HepG2 (cell line): ENCODE data around the gene FCER1G. TPM values are rescaled to one million over a fixed set of nuclear protein-coding genes. Genes with fewer than 3 reads are reported as not detected.

Source experiments
- CREB1 ChIP-seq, 2 experiments: fragments of 450-650 bp in 1 of 2; IDR thresholded peaks; 2 replicates each; pipeline ENCODE4 v1.6.1; 2016 to 2017; ENCODE audit warnings: control low read depth in 1 of 2, mild to moderate bottlenecking in 1 of 2, missing compliant biosample characterization in 1 of 2, missing genetic modification characterization in 1 of 2
- ESRRA ChIP-seq: sonication (generic); formaldehyde crosslinking; IDR thresholded peaks from 2 replicates; pipeline ENCODE4 v1.5.1; 2020; ENCODE audit warnings: mild to moderate bottlenecking, low read depth, missing genetic modification reagents
- HNRNPUL1 ChIP-seq: fragments of 200-400 bp; formaldehyde crosslinking; IDR thresholded peaks from 2 replicates; pipeline ENCODE4 v1.6.1; 2017; ENCODE audit warnings: low read depth, mild to moderate bottlenecking, low read length, moderate library complexity
- KAT7 ChIP-seq: IDR thresholded peaks from 2 replicates; pipeline ENCODE4 v1.6.1; 2018; ENCODE audit warnings: borderline replicate concordance, missing compliant biosample characterization
- MLLT10 ChIP-seq: sonication (generic); formaldehyde crosslinking; IDR thresholded peaks from 2 replicates; pipeline ENCODE4 v1.4.0; 2020; ENCODE audit warnings: missing genetic modification reagents
- NFRKB ChIP-seq: fragments of 450-650 bp; IDR thresholded peaks from 2 replicates; pipeline ENCODE4 v1.6.1; 2017
- NR2F1 ChIP-seq, 2 experiments: fragments of 450-650 bp in 1 of 2; formaldehyde crosslinking in 1 of 2; IDR thresholded peaks; 2 replicates each; pipeline versions ENCODE4 v1.5.0 to v1.6.1; 2016 to 2020; ENCODE audit warnings: mild to moderate bottlenecking in 1 of 2, missing compliant biosample characterization in 1 of 2, missing genetic modification reagents in 1 of 2, moderate library complexity in 1 of 2
- RBM39 ChIP-seq: fragments of 200-400 bp; formaldehyde crosslinking; IDR thresholded peaks from one replicate; pipeline ENCODE4 v1.6.1; 2018; ENCODE audit warnings: antibody characterized with exemption, mild to moderate bottlenecking, low read depth, low read length; ENCODE audit not compliant: poor library complexity, severe bottlenecking
- STAT5B ChIP-seq: sonication (generic); formaldehyde crosslinking; IDR thresholded peaks from 2 replicates; pipeline ENCODE4 v1.4.0; 2020; ENCODE audit warnings: missing genetic modification reagents
- YEATS4 ChIP-seq: sonication (generic); formaldehyde crosslinking; IDR thresholded peaks from 2 replicates; pipeline ENCODE4 v1.4.0; 2020; ENCODE audit warnings: missing genetic modification reagents, borderline replicate concordance
- ZMYM2 ChIP-seq: sonication (generic); formaldehyde crosslinking; IDR thresholded peaks from 2 replicates; pipeline ENCODE4 v1.8.0; 2022; ENCODE audit warnings: mild to moderate bottlenecking, missing genetic modification reagents
- ZNF274 ChIP-seq: sonication (generic); formaldehyde crosslinking; IDR thresholded peaks from 2 replicates; pipeline ENCODE4 v1.5.1; 2020; ENCODE audit warnings: mild to moderate bottlenecking, missing genetic modification reagents
- ZNF703 ChIP-seq: sonication (generic); formaldehyde crosslinking; IDR thresholded peaks from 2 replicates; pipeline ENCODE4 v1.5.1; 2020; ENCODE audit warnings: missing genetic modification reagents, mild to moderate bottlenecking, moderate library complexity, borderline replicate concordance
- polyA plus RNA-seq, 8 experiments: library from polyadenylated mRNA; depleted of rRNA in 3 of 8; stranded (reverse) in 7 of 8; unstranded in 1 of 8; fragments of >200 nt; fragmentation: Illumina TruSeq in 4 of 8; extraction: Trizol in 4 of 8; gene quantifications; 2 replicates each; pipeline versions ENCODE4 v1.2.1 to v1.2.3, GENCODE V29; 2011 to 2016; ENCODE audit warnings: low read depth in 4 of 8, missing spikeins in 1 of 8, mixed read lengths in 1 of 8; ENCODE audit not compliant: insufficient read depth in 1 of 8
- total RNA-seq, 5 experiments: library from RNA; depleted of rRNA; stranded (reverse); fragments of >200 nt; fragmentation: Illumina TruSeq; extraction: Trizol; gene quantifications; 2 replicates each; pipeline ENCODE4 v1.2.3, GENCODE V29; 2016; ENCODE audit warnings: low read depth in 1 of 5
- TF ChIP-seq, protein P1 (sequence below): sonication (generic); formaldehyde crosslinking; IDR thresholded peaks from 2 replicates; pipeline ENCODE4; 2020; ENCODE audit warnings: missing genetic modification reagents, mild to moderate bottlenecking, borderline replicate concordance
- TF ChIP-seq, protein P2 (sequence below): fragments of 450-650 bp; IDR thresholded peaks from 2 replicates; pipeline ENCODE4 v1.6.1; 2017; ENCODE audit warnings: mild to moderate bottlenecking
- TF ChIP-seq, protein P3 (sequence below): sonication (generic); formaldehyde crosslinking; conservative IDR thresholded peaks from 2 replicates; pipeline ENCODE4 v1.4.0; 2020; ENCODE audit warnings: missing genetic modification reagents
- TF ChIP-seq, protein P4 (sequence below): sonication (generic); formaldehyde crosslinking; IDR thresholded peaks from 2 replicates; pipeline ENCODE4 v1.5.1; 2020; ENCODE audit warnings: missing genetic modification reagents, mild to moderate bottlenecking, borderline replicate concordance

Gene FCER1G
- total and polyA plus RNA-seq, 2 of the 13 experiments (the other 11 are each of a cell fraction or from before 2014, with no cell fraction given): 1.3 to 6.4 TPM

DNA sequence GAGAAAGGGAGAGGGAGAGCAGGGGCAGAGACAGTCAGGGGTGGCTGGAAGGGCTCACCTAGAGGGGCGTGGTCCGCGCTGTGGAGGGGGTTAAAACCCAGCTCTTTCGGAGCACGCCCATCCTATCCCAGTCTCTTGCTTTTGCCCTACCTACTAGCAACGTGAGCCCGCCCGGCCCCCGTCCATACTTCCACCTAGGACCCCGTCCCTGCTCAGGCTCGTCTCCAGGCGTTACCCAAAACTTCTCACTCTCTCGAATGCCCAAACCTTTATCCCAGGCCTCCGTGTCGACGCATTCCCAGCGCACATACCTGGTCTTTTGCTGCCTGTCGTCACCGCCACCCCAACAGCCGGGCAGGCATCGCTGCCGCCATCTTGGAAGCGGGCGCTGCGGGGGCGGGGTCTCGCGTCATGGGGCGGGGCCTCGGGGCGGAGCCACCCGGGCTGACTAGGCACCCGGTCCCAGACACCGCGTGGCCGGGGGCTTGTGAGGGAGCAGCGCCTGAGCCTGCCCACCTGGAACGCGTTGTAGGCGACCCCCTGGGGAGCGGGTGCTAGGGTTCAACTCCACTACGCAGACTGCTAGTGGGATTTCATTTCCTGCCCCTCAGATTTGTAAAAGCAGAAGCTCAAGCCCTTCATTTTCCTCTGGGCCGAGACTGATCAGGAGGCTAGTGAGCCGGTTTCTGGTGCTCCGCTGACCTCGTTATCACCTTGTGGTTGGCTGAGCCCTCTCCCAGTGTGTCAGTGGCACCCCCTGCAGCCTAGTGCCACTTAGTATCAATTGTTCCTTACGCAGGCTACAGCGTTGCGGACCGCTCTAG lies 37.8 kb upstream of the FCER1G start, which contains the start of gene B4GALT3 (continued):
- TF ChIP-seq ESRRA (CRISPR knock-in tag) (peak; percentile 85; the same call in 1 of the 2 replicates), NR2F1 (CRISPR knock-in tag; IDR thresholded peaks at IDR 0.05) (peak; percentile 17 to 85; a peak in 2 of 4 replicates), YEATS4 (CRISPR knock-in tag) (peak; percentile 94), ZNF274 (CRISPR knock-in tag) (peak; percentile 68; the same call in 1 of the 2 replicates), STAT5B (CRISPR knock-in tag) (no peak), KAT7 (CRISPR knock-in tag) (peak; percentile 74; the same call in 1 of the 2 replicates), MLLT10 (no peak), HNRNPUL1 (no peak), CREB1 (IDR thresholded peaks at IDR 0.05) (peak; percentile 76), CREB1 (CRISPR knock-in tag; IDR thresholded peaks at IDR 0.05) (peak; percentile 48), ZNF703 (CRISPR knock-in tag) (no peak), NFRKB (no peak), ZMYM2 (no peak), RBM39 (peak; percentile 48)
- TF ChIP-seq, protein P1, sequence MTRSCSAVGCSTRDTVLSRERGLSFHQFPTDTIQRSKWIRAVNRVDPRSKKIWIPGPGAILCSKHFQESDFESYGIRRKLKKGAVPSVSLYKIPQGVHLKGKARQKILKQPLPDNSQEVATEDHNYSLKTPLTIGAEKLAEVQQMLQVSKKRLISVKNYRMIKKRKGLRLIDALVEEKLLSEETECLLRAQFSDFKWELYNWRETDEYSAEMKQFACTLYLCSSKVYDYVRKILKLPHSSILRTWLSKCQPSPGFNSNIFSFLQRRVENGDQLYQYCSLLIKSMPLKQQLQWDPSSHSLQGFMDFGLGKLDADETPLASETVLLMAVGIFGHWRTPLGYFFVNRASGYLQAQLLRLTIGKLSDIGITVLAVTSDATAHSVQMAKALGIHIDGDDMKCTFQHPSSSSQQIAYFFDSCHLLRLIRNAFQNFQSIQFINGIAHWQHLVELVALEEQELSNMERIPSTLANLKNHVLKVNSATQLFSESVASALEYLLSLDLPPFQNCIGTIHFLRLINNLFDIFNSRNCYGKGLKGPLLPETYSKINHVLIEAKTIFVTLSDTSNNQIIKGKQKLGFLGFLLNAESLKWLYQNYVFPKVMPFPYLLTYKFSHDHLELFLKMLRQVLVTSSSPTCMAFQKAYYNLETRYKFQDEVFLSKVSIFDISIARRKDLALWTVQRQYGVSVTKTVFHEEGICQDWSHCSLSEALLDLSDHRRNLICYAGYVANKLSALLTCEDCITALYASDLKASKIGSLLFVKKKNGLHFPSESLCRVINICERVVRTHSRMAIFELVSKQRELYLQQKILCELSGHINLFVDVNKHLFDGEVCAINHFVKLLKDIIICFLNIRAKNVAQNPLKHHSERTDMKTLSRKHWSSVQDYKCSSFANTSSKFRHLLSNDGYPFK: peak; percentile 72; the same call in 1 of the 2 replicates
- TF ChIP-seq, protein P2, sequence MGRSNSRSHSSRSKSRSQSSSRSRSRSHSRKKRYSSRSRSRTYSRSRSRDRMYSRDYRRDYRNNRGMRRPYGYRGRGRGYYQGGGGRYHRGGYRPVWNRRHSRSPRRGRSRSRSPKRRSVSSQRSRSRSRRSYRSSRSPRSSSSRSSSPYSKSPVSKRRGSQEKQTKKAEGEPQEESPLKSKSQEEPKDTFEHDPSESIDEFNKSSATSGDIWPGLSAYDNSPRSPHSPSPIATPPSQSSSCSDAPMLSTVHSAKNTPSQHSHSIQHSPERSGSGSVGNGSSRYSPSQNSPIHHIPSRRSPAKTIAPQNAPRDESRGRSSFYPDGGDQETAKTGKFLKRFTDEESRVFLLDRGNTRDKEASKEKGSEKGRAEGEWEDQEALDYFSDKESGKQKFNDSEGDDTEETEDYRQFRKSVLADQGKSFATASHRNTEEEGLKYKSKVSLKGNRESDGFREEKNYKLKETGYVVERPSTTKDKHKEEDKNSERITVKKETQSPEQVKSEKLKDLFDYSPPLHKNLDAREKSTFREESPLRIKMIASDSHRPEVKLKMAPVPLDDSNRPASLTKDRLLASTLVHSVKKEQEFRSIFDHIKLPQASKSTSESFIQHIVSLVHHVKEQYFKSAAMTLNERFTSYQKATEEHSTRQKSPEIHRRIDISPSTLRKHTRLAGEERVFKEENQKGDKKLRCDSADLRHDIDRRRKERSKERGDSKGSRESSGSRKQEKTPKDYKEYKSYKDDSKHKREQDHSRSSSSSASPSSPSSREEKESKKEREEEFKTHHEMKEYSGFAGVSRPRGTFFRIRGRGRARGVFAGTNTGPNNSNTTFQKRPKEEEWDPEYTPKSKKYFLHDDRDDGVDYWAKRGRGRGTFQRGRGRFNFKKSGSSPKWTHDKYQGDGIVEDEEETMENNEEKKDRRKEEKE: no peak
- TF ChIP-seq, protein P3, sequence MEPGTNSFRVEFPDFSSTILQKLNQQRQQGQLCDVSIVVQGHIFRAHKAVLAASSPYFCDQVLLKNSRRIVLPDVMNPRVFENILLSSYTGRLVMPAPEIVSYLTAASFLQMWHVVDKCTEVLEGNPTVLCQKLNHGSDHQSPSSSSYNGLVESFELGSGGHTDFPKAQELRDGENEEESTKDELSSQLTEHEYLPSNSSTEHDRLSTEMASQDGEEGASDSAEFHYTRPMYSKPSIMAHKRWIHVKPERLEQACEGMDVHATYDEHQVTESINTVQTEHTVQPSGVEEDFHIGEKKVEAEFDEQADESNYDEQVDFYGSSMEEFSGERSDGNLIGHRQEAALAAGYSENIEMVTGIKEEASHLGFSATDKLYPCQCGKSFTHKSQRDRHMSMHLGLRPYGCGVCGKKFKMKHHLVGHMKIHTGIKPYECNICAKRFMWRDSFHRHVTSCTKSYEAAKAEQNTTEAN (CRISPR knock-in tag): 0 out of 2 replicates have a peak, but pooled peaks have one; percentile 45
- TF ChIP-seq, protein P4, sequence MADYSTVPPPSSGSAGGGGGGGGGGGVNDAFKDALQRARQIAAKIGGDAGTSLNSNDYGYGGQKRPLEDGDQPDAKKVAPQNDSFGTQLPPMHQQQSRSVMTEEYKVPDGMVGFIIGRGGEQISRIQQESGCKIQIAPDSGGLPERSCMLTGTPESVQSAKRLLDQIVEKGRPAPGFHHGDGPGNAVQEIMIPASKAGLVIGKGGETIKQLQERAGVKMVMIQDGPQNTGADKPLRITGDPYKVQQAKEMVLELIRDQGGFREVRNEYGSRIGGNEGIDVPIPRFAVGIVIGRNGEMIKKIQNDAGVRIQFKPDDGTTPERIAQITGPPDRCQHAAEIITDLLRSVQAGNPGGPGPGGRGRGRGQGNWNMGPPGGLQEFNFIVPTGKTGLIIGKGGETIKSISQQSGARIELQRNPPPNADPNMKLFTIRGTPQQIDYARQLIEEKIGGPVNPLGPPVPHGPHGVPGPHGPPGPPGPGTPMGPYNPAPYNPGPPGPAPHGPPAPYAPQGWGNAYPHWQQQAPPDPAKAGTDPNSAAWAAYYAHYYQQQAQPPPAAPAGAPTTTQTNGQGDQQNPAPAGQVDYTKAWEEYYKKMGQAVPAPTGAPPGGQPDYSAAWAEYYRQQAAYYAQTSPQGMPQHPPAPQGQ (CRISPR knock-in tag): no peak
